Measurements from ENCODE around the gene TIMM44.

GRCh38 chr19:7923295-7924191 lies 19.9 kb downstream of the TIMM44 start:
- no peak for TF ChIP-seq MYC (IDR thresholded peaks at IDR 0.05; ENCODE audit: low read depth, low read length)
- TF ChIP-seq, protein P1, sequence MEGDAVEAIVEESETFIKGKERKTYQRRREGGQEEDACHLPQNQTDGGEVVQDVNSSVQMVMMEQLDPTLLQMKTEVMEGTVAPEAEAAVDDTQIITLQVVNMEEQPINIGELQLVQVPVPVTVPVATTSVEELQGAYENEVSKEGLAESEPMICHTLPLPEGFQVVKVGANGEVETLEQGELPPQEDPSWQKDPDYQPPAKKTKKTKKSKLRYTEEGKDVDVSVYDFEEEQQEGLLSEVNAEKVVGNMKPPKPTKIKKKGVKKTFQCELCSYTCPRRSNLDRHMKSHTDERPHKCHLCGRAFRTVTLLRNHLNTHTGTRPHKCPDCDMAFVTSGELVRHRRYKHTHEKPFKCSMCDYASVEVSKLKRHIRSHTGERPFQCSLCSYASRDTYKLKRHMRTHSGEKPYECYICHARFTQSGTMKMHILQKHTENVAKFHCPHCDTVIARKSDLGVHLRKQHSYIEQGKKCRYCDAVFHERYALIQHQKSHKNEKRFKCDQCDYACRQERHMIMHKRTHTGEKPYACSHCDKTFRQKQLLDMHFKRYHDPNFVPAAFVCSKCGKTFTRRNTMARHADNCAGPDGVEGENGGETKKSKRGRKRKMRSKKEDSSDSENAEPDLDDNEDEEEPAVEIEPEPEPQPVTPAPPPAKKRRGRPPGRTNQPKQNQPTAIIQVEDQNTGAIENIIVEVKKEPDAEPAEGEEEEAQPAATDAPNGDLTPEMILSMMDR (IDR thresholded peaks at IDR 0.05; ENCODE audit: low read depth, low read length): no peak
- TF ChIP-seq, protein P2, sequence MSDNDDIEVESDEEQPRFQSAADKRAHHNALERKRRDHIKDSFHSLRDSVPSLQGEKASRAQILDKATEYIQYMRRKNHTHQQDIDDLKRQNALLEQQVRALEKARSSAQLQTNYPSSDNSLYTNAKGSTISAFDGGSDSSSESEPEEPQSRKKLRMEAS (IDR thresholded peaks at IDR 0.05; ENCODE audit: low read depth, low read length): no peak
- TF ChIP-seq POLR2A (IDR thresholded peaks at IDR 0.05; ENCODE audit: extremely low read depth, insufficient read length): no peak
